Measurements from ENCODE around the gene HEXIM2. TPM values are rescaled to one million over a fixed set of nuclear protein-coding genes. Genes with fewer than 3 reads are reported as not detected.

HEXIM2 gene
- total and polyA plus RNA-seq, 2 experiments from 2014 or later: 9.0 to 9.5 TPM

DNA sequence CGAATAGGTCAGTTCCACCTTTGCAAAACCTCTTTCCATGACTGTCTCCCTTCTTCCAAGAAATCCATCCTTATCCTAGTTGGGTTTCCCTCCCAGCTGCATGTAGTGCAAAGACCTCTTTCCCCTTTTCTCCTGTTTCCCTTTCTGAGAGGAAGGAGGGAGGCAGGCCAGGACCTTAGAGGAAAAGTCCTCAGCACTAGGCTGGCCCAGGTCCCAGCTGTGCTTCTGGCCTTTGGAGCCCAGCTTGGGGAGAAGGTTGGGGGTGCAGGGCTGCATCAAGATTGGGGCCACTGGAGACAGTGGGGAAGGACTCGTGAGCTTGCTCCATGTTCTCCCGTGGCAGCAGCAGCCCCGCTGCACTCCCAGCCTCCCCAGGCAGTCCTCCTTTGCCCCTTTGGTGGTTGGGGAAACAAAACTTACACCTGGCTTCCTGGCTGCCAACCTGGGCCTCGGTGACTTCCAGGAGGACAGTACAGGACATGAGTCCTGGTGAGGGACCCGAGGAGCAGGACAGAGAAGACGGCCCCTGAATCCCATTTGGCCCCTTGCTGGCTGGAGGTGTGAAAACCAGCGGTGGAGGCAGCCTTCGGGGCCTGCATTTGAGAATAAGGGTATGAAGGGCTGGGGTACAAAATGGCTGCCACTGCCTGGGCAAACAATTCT, 481 bp downstream of the HEXIM2 start (continued):
- TF ChIP-seq EZH2 (IDR thresholded peaks at IDR 0.05; ENCODE audit: low read depth, unreplicated experiment) (no peak), ZNF331 (CRISPR knock-in tag; IDR thresholded peaks at IDR 0.05; ENCODE audit: low read depth) (no peak), POLR2AphosphoS5 (IDR thresholded peaks at IDR 0.05; ENCODE audit: low read depth) (no peak), ETS1 (IDR thresholded peaks at IDR 0.05) (no peak)
- TF ChIP-seq, protein P1, sequence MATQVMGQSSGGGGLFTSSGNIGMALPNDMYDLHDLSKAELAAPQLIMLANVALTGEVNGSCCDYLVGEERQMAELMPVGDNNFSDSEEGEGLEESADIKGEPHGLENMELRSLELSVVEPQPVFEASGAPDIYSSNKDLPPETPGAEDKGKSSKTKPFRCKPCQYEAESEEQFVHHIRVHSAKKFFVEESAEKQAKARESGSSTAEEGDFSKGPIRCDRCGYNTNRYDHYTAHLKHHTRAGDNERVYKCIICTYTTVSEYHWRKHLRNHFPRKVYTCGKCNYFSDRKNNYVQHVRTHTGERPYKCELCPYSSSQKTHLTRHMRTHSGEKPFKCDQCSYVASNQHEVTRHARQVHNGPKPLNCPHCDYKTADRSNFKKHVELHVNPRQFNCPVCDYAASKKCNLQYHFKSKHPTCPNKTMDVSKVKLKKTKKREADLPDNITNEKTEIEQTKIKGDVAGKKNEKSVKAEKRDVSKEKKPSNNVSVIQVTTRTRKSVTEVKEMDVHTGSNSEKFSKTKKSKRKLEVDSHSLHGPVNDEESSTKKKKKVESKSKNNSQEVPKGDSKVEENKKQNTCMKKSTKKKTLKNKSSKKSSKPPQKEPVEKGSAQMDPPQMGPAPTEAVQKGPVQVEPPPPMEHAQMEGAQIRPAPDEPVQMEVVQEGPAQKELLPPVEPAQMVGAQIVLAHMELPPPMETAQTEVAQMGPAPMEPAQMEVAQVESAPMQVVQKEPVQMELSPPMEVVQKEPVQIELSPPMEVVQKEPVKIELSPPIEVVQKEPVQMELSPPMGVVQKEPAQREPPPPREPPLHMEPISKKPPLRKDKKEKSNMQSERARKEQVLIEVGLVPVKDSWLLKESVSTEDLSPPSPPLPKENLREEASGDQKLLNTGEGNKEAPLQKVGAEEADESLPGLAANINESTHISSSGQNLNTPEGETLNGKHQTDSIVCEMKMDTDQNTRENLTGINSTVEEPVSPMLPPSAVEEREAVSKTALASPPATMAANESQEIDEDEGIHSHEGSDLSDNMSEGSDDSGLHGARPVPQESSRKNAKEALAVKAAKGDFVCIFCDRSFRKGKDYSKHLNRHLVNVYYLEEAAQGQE (IDR thresholded peaks at IDR 0.05; ENCODE audit: unreplicated experiment): no peak

- Mint-ChIP-seq H3K36me3 (ENCODE audit: low read depth) (peaks cover 20% of the 10 kb centered on the region), H3K27me3 (ENCODE audit: insufficient read depth, low read depth, poor library complexity) (peaks cover 12% of the 10 kb centered on the region), H3K9me3 (no peaks in the 10 kb centered on the region), H3K4me3 (no peak overlapping the region), H3K4me1 (peaks cover 12% of the 10 kb centered on the region), H3K27ac (no peak overlapping the region)
- ATAC-seq (no peak), DNase-seq (ENCODE audit: low spot score) (no peak)
- Histone ChIP-seq H3K36me3 (ENCODE audit: insufficient read depth) (no peaks in the 10 kb centered on the region), H3K27ac (ENCODE audit: low read depth) (no peak overlapping the region), H3F3A (replicated peaks; ENCODE audit: low read depth) (peaks cover 4% of the 10 kb centered on the region; the same call in 1 of the 2 replicates), H4K20me1 (replicated peaks; ENCODE audit: insufficient read depth) (no peaks in the 10 kb centered on the region), H2AFZ (no peak overlapping the region), H3K27me3 (ENCODE audit: insufficient read depth) (no peaks in the 10 kb centered on the region), H3K79me2 (replicated peaks; ENCODE audit: insufficient read depth) (peaks cover 8% of the 10 kb centered on the region), H3K4me2 (no peak overlapping the region), H3K4me1 (ENCODE audit: insufficient read depth) (peaks cover 4% of the 10 kb centered on the region), H3K4me3 (no peak overlapping the region), H3K9me2 (ENCODE audit: insufficient read depth) (no peaks in the 10 kb centered on the region)
- TF ChIP-seq, protein P1 (IDR thresholded peaks at IDR 0.05; ENCODE audit: unreplicated experiment): no peak
- TF ChIP-seq, protein P2, sequence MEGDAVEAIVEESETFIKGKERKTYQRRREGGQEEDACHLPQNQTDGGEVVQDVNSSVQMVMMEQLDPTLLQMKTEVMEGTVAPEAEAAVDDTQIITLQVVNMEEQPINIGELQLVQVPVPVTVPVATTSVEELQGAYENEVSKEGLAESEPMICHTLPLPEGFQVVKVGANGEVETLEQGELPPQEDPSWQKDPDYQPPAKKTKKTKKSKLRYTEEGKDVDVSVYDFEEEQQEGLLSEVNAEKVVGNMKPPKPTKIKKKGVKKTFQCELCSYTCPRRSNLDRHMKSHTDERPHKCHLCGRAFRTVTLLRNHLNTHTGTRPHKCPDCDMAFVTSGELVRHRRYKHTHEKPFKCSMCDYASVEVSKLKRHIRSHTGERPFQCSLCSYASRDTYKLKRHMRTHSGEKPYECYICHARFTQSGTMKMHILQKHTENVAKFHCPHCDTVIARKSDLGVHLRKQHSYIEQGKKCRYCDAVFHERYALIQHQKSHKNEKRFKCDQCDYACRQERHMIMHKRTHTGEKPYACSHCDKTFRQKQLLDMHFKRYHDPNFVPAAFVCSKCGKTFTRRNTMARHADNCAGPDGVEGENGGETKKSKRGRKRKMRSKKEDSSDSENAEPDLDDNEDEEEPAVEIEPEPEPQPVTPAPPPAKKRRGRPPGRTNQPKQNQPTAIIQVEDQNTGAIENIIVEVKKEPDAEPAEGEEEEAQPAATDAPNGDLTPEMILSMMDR (conservative IDR thresholded peaks at IDR 0.05; ENCODE audit: low read depth in 2 of 2): no peak
- TF ChIP-seq ZNF114 (CRISPR knock-in tag; IDR thresholded peaks at IDR 0.05) (no peak), JUNB (IDR thresholded peaks at IDR 0.05; ENCODE audit: unreplicated experiment) (no peak), POLR2AphosphoS5 (IDR thresholded peaks at IDR 0.05; ENCODE audit: low read depth) (no peak), CREB1 (CRISPR knock-in tag; IDR thresholded peaks at IDR 0.05; ENCODE audit: low read depth) (no peak), EZH2 (IDR thresholded peaks at IDR 0.05; ENCODE audit: low read depth, unreplicated experiment) (no peak)
Observed at GRCh38 chr17:45164734-45165269, 3.1 kb downstream of the HEXIM2 start.

Data from GM23338 (cell line).